ENCODE data around the gene GAB1.

Gene GAB1

DNA sequence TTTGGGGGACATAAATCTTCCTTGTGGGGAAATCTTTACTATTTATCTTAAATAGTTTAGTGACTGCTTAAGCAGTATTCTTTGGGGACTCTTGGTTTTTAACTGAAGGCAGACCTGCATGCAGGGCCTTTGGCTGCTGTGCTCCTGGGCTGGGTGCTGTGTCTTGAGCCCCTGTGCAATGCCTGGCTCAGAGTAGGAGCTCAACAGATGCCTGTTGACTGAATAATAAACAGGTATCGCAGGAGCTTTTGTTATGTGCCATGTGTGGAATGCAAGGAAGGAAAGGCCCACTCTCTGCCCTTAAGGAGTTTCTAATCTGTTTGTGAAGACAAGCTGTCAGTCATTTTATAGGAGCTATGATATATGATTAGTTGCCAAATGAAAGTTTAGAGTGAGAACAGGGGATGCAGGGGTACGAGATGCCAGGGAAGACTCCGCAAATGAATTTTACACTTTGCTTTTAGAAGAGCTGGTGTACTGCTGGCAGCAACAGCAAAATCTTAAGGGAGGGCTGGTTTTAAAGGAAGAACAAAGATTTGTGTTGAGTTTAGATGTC lies 6.7 kb downstream of the GAB1 start:
- DNase-seq (ENCODE audit: low spot score) = no peak
- H3K27ac ChIP-seq = no peak overlapping the region
- TF ChIP-seq, protein P1, sequence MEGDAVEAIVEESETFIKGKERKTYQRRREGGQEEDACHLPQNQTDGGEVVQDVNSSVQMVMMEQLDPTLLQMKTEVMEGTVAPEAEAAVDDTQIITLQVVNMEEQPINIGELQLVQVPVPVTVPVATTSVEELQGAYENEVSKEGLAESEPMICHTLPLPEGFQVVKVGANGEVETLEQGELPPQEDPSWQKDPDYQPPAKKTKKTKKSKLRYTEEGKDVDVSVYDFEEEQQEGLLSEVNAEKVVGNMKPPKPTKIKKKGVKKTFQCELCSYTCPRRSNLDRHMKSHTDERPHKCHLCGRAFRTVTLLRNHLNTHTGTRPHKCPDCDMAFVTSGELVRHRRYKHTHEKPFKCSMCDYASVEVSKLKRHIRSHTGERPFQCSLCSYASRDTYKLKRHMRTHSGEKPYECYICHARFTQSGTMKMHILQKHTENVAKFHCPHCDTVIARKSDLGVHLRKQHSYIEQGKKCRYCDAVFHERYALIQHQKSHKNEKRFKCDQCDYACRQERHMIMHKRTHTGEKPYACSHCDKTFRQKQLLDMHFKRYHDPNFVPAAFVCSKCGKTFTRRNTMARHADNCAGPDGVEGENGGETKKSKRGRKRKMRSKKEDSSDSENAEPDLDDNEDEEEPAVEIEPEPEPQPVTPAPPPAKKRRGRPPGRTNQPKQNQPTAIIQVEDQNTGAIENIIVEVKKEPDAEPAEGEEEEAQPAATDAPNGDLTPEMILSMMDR (conservative IDR thresholded peaks at IDR 0.05; ENCODE audit: low read depth) = no peak
- ChIA-PET POLR2A (ENCODE audit: low non-redundant PET) (no interaction called here), CTCF (no interaction called here)

DNA sequence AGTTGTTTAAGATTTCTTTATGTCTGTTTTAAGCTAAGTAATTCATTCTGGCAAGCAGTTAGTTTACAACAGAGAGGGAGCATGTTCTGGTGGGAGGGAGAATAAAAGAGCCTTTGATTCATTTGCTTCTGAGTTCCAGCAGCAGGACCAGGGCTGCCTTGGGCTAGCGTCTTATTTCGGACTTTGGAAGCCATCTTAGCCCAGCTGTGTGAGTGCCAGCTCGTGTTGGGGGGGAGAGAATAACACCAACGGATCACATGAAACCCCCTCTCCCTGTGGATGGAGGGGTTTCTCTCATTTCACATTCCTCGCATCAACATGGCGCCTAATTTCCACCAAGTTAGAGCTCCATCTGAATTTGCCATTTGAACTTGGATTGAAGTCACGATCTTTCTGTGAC lies 7.4 kb downstream of the GAB1 start:
- no peak for DNase-seq (ENCODE audit: low spot score)
- no peak overlapping the region for H3K27ac ChIP-seq
- ChIA-PET POLR2A (ENCODE audit: low non-redundant PET) (no interaction called here), CTCF (interaction anchor here (0.6 kb wide), 2 partner anchors 45 to 108 kb away, joined by 3 to 4 read pairs; no protein-coding TSS in a partner anchor)
- TF ChIP-seq, protein P1 (conservative IDR thresholded peaks at IDR 0.05; ENCODE audit: low read depth) = no peak

DNA sequence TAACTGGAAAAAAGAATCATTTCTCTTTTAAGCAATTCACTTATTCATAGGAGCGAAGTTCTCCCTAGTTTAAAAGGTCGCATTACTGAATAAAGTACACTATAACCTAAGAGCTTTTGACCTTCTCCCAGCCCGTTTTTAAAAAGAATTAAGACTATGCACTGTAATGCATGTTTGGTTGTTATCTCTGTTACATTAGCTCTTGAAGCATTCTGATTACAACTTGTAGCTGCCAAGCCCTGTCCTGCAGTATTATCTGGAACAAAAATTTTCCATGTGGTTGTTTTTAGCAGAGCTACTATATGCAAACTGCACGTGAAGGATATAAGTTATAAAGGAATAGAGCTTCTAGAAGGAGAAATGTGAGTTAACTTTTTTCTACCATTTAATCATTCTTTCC lies 8.1 kb downstream of the GAB1 start:
- TF ChIP-seq, protein P1 (conservative IDR thresholded peaks at IDR 0.05; ENCODE audit: low read depth) = no peak
- no peak for DNase-seq (ENCODE audit: low spot score)
- ChIA-PET POLR2A (ENCODE audit: low non-redundant PET) (no interaction called here), CTCF (interaction anchor here (0.6 kb wide), 1 partner anchor 46 kb away, joined by 4 read pairs; no protein-coding TSS in a partner anchor)
- no peak overlapping the region for H3K27ac ChIP-seq

DNA sequence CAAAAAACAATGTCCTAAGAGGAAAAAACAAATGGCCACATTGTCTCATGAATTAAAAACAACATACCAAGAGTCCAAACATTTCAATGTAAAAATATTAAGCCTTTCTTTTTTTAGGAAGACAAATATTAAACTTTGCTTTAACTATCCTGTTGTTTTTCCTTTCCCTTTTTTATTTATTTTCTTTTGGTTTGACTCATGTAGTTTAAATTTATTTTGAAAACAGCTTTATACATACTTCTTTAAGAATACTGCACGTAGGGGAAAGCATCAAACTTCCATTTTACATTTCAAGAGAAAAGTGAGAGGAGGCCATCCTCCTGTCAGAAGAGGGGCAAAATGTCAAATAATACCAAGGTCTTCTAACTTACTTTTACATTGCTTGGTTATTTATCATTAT lies 8.7 kb downstream of the GAB1 start:
- H3K27ac ChIP-seq = no peak overlapping the region
- TF ChIP-seq, protein P1 (conservative IDR thresholded peaks at IDR 0.05; ENCODE audit: low read depth) = no peak
- POLR2A ChIA-PET (ENCODE audit: low non-redundant PET) = no interaction called here
- CTCF ChIA-PET = interaction anchor here (0.5 kb wide), 1 partner anchor 125 kb away, joined by 4 read pairs; no protein-coding TSS in a partner anchor
- DNase-seq (ENCODE audit: low spot score) = no peak

DNA sequence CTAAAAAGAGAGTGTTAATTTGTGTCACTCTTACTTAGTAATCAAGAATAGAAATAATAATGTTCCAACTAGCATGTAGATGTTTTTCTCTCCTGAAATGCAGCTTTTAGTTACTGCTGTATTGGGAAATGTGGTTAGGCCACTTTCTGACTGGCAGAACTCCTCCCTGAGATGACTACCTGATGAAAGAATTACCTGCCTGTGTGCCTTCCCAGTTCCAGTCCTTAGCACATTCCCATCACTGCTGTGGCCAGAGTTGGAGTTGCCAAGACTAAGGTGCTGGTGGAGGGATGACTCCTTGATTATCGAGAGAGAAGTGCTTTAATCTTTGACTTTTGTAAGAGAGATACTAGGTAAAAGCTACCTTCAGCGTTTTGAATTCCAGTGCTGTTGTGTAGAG lies 9.5 kb downstream of the GAB1 start:
- POLR2A ChIA-PET (ENCODE audit: low non-redundant PET) = interaction anchor here (0.8 kb wide), 1 partner anchor 1008 kb away, joined by 3 read pairs; no protein-coding TSS in a partner anchor
- TF ChIP-seq, protein P1 (conservative IDR thresholded peaks at IDR 0.05; ENCODE audit: low read depth) = no peak
- peak; percentile 92 for DNase-seq (ENCODE audit: low spot score)
- CTCF ChIA-PET = interaction anchor here (0.6 kb wide), 1 partner anchor 40 kb away, joined by 4 read pairs; no protein-coding TSS in a partner anchor
- H3K27ac ChIP-seq = no peak overlapping the region

DNA sequence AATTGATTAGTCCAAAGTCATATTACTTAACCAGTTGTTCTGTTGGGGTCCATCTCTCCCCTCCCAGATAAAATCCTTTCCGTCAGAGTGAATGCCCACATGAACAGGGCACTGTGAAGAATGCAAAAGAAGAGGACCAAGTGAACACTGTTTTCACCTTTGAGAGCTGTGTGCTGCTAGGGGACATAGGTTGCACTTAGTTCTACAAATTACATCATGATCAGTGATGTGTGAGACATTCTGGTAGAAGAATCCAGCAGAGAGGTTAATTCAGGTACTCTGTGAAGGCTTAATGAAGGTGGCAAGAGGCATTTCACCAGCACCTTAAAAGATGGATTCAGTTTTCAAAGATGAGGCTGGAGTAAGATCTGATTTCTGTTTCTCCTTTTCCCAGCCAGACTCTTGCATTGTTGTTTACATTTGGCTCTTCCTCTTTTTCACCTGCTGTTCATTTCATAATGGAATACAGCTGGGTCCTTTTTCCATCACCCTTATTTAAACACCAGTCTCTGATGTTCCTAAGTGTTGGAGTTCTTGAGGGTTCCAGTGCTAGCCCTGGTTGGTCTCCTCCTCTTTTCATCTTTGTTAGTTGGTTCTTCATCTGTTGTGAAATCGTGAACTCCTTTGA lies 10.9 kb downstream of the GAB1 start:
- ChIA-PET POLR2A (ENCODE audit: low non-redundant PET) (no interaction called here), CTCF (no interaction called here)
- H3K27ac ChIP-seq = no peak overlapping the region
- DNase-seq (ENCODE audit: low spot score) = no peak
- TF ChIP-seq, protein P1 (conservative IDR thresholded peaks at IDR 0.05; ENCODE audit: low read depth) = no peak
